ENCODE results near the gene DDX42.
A peak's percentile ranks its signal among the peaks of the same experiment; 100 is the strongest.

Gene DDX42

GRCh38 chr17:63821804-63822203 is 47.8 kb downstream of the DDX42 start:
- DNase-seq (ENCODE audit: low read depth, low spot score) = no peak

- DNase-seq (ENCODE audit: low read depth, low spot score) = no peak
These were observed 48.6 kb downstream of the DDX42 start for GRCh38 chr17:63822537-63822936.

- DNase-seq (ENCODE audit: low read depth, low spot score) = no peak
These were observed 49.8 kb downstream of the DDX42 start for GRCh38 chr17:63823659-63824331.

GRCh38 chr17:63824362-63824761 is 50.4 kb downstream of the DDX42 start:
- DNase-seq (ENCODE audit: low read depth, low spot score) = no peak

GRCh38 chr17:63826468-63827001 is 52.6 kb downstream of the DDX42 start:
- no peak for DNase-seq (ENCODE audit: low read depth, low spot score)

- DNase-seq (ENCODE audit: low read depth, low spot score) = peak; percentile 94
These were observed 53.2 kb downstream of the DDX42 start, which contains the start of the genes FTSJ3 and PSMC5 for GRCh38 chr17:63827002-63827800. TSS of gene FTSJ3 (minus strand) at chr17:63827663. CDS start at chr17:63826902, 761 bp downstream. TSS of gene PSMC5 (plus strand) at chr17:63827431. CDS start at chr17:63827491, 60 bp downstream.

GRCh38 chr17:63827801-63828221 is 53.8 kb downstream of the DDX42 start:
- DNase-seq (ENCODE audit: low read depth, low spot score) = no peak

- no peak for DNase-seq (ENCODE audit: low read depth, low spot score)
These were observed 55.0 kb downstream of the DDX42 start for GRCh38 chr17:63828936-63829335.

GRCh38 chr17:63830278-63830677 is 56.3 kb downstream of the DDX42 start:
- no peak for DNase-seq (ENCODE audit: low read depth, low spot score)

- no peak for DNase-seq (ENCODE audit: low read depth, low spot score)
These were observed 57.0 kb downstream of the DDX42 start for GRCh38 chr17:63830904-63831491.

GRCh38 chr17:63831505-63831904 is 57.5 kb downstream of the DDX42 start:
- no peak for DNase-seq (ENCODE audit: low read depth, low spot score)

- no peak for DNase-seq (ENCODE audit: low read depth, low spot score)
These were observed 58.0 kb downstream of the DDX42 start for GRCh38 chr17:63832014-63832413.

- DNase-seq (ENCODE audit: low read depth, low spot score) = no peak
These were observed 58.5 kb downstream of the DDX42 start for GRCh38 chr17:63832455-63832854.

GRCh38 chr17:63833026-63833740 is 59.2 kb downstream of the DDX42 start:
- DNase-seq (ENCODE audit: low read depth, low spot score) = no peak

GRCh38 chr17:63833741-63834373 is 59.9 kb downstream of the DDX42 start:
- DNase-seq (ENCODE audit: low read depth, low spot score) = no peak

- no peak for DNase-seq (ENCODE audit: low read depth, low spot score)
These were observed 60.6 kb downstream of the DDX42 start for GRCh38 chr17:63834431-63835166.

GRCh38 chr17:63835167-63835720 is 61.3 kb downstream of the DDX42 start:
- DNase-seq (ENCODE audit: low read depth, low spot score) = no peak

- DNase-seq (ENCODE audit: low read depth, low spot score) = no peak
These were observed 62.8 kb downstream of the DDX42 start for GRCh38 chr17:63836811-63837210.

GRCh38 chr17:63837480-63837879 is 63.5 kb downstream of the DDX42 start:
- DNase-seq (ENCODE audit: low read depth, low spot score) = no peak

- DNase-seq (ENCODE audit: low read depth, low spot score) = no peak
These were observed 64.1 kb downstream of the DDX42 start for GRCh38 chr17:63837962-63838600.
